DMS53 treated with DMSO at 0.1 percent for 48 hours (cell line): ENCODE data around the gene WTAP.

ENCODE experiments used
- DNase-seq: peaks from one replicate; lab custom pipeline; 2025; ENCODE audit not compliant: unreplicated experiment; lab: John Stamatoyannopoulos, UW

Gene WTAP

GRCh38 chr6:159800141-159800865 is 73.0 kb downstream of the WTAP start, which contains the start of gene PNLDC1:
Gene PNLDC1 (plus strand): TSS chr6:159800276. CDS start chr6:159800308, 32 bp downstream.
- DNase-seq, result no peak

- DNase-seq, result no peak
These were observed 74.6 kb downstream of the WTAP start for GRCh38 chr6:159801935-159802334.

- no peak for DNase-seq
These were observed 77.2 kb downstream of the WTAP start for GRCh38 chr6:159804504-159804903.

GRCh38 chr6:159805440-159806020 is 78.2 kb downstream of the WTAP start:
- DNase-seq, result no peak
